Measurements from ENCODE around the gene ITLN1.

GRCh38 chr1:160888926-160889325 is 3.9 kb upstream of the ITLN1 start:
- TF ChIP-seq CTCF (optimal IDR thresholded peaks at IDR 0.05 in 1 of 3, IDR thresholded peaks at IDR 0.05 in 1 of 3, conservative IDR thresholded peaks at IDR 0.05 in 1 of 3; ENCODE audit: extremely low read depth in 1 of 3, insufficient read depth in 2 of 3, low read length in 3 of 3): no peak
- no peak for TF ChIP-seq EZH2 (IDR thresholded peaks at IDR 0.05; ENCODE audit: low read length)

Data from keratinocyte (primary cell).